ENCODE data around the gene TMEM51. TPM values are rescaled to one million over a fixed set of nuclear protein-coding genes. Genes with fewer than 3 reads are reported as not detected.
A peak's percentile ranks its signal among the peaks of the same experiment; 100 is the strongest.

TMEM51 gene
- total and polyA plus RNA-seq, 2 of the 13 experiments (the other 11 are each of a cell fraction or from before 2014, with no cell fraction given), result 12.2 to 22.3 TPM

DNA sequence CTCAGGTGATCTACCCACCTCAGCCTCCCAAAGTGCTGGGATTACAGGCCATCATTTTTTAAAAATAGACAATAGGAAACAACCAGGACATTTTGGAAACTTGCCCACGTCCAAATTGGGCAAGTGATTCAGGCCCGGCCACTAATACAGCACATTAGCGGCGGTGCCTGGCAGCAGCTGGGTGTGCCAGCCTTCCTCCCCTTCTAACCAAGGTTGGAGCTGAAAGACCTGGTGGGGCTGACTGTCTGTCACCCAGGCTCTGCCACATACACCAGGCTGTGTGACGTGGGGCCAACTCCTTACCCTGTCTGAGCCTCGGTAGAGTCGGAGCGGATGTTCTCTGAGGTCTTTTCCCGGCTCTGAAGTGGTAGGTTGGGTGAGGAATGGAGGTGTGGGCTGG is 29.6 kb upstream of the TMEM51 start:
- in situ Hi-C loops (cut with HindIII; ENCODE audit: extremely low pct_ligation_motif_present, low pct_unique_long_range_greater_than_20kb) (loop anchor here (10.0 kb wide), 1 partner anchor 181 kb away; no protein-coding TSS in a partner anchor), intact Hi-C loops (cut with micrococcal nuclease; ENCODE audit: unreplicated experiment) (no loop called here)
- TF ChIP-seq NFRKB (IDR thresholded peaks at IDR 0.05) (no peak), ZNF768 (CRISPR knock-in tag; IDR thresholded peaks at IDR 0.05) (peak; percentile 62; the same call in 1 of the 2 replicates)
- ATAC-seq (no peak), FAIRE-seq (no peak), DNase-seq (ENCODE audit: low spot score) (no peak)
- H3K4me1 ChIP-seq (ENCODE audit: insufficient read depth, low read length), result no peaks in the 10 kb centered on the region
- no peaks in the 10 kb centered on the region for H3K9me3 ChIP-seq (ENCODE audit: low read length)
- CTCF ChIA-PET (ENCODE audit: low intra/inter-chr PET ratio, low total read pairs), result no interaction called here
- no TSS peak for BruUV-seq (replicated peaks)
- POLR2A ChIA-PET, result no interaction called here
- no peak overlapping the region for H3K4me3 ChIP-seq (replicated peaks in 1 of 3; ENCODE audit: insufficient read depth in 1 of 3, low read depth in 2 of 3, low read length in 3 of 3)
- no peak overlapping the region for H2AFZ ChIP-seq (ENCODE audit: low read length)
- peaks cover 0 to 7% of the 10 kb centered on the region in 2 experiments; a peak in 1 of 5 replicates for H3K36me3 ChIP-seq (replicated peaks in 1 of 2; ENCODE audit: control insufficient read depth in 1 of 2, insufficient read depth in 2 of 2, low read length in 2 of 2)
- 91% methylated on average over 9 of the region's 9 CpGs for WGBS (ENCODE audit: low lambda C conversion rate)
- H3K79me2 ChIP-seq (ENCODE audit: insufficient read depth, low read length), result no peaks in the 10 kb centered on the region
- H3K4me2 ChIP-seq (ENCODE audit: low read depth, low read length), result no peak overlapping the region
- no peak overlapping the region for H3K9ac ChIP-seq (ENCODE audit: insufficient read depth, low read depth, low read length)
- no peaks in the 10 kb centered on the region for H4K20me1 ChIP-seq (ENCODE audit: insufficient read depth, low read length)
- H3K27ac ChIP-seq (ENCODE audit: extremely low read length, insufficient read depth, low read length), result no peak overlapping the region
- no peaks in the 10 kb centered on the region for H3K27me3 ChIP-seq (ENCODE audit: control insufficient read depth in 1 of 2, insufficient read depth in 2 of 2, low read length in 2 of 2)

- Histone ChIP-seq H3K36me3 (replicated peaks in 1 of 2; ENCODE audit: control insufficient read depth in 1 of 2, insufficient read depth in 2 of 2, low read length in 2 of 2) (peaks cover 0 to 7% of the 10 kb centered on the region in 2 experiments; a peak in 1 of 5 replicates), H3K79me2 (ENCODE audit: insufficient read depth, low read length) (no peaks in the 10 kb centered on the region), H3K4me2 (ENCODE audit: low read depth, low read length) (no peak overlapping the region), H2AFZ (ENCODE audit: low read length) (no peak overlapping the region), H3K9ac (ENCODE audit: insufficient read depth, low read depth, low read length) (no peak overlapping the region), H3K9me3 (ENCODE audit: low read length) (no peaks in the 10 kb centered on the region), H4K20me1 (ENCODE audit: insufficient read depth, low read length) (no peaks in the 10 kb centered on the region), H3K27ac (ENCODE audit: extremely low read length, insufficient read depth, low read length) (no peak overlapping the region), H3K27me3 (ENCODE audit: control insufficient read depth in 1 of 2, insufficient read depth in 2 of 2, low read length in 2 of 2) (no peaks in the 10 kb centered on the region), H3K4me1 (ENCODE audit: insufficient read depth, low read length) (no peaks in the 10 kb centered on the region), H3K4me3 (replicated peaks in 1 of 3; ENCODE audit: insufficient read depth in 1 of 3, low read depth in 2 of 3, low read length in 3 of 3) (no peak overlapping the region)
- WGBS (ENCODE audit: low lambda C conversion rate), result 92% methylated on average over 17 of the region's 25 CpGs
- ATAC-seq (no peak), FAIRE-seq (no peak), DNase-seq (ENCODE audit: low spot score) (no peak)
- ChIA-PET CTCF (ENCODE audit: low intra/inter-chr PET ratio, low total read pairs) (no interaction called here), POLR2A (no interaction called here)
- BruUV-seq (replicated peaks), result no TSS peak
- intact Hi-C loops (cut with micrococcal nuclease; ENCODE audit: unreplicated experiment), result no loop called here
- in situ Hi-C loops (cut with HindIII; ENCODE audit: extremely low pct_ligation_motif_present, low pct_unique_long_range_greater_than_20kb), result loop anchor here (5.0 to 10.0 kb wide), 2 partner anchors 148 to 180 kb away; no protein-coding TSS in a partner anchor
- TF ChIP-seq, protein P1, sequence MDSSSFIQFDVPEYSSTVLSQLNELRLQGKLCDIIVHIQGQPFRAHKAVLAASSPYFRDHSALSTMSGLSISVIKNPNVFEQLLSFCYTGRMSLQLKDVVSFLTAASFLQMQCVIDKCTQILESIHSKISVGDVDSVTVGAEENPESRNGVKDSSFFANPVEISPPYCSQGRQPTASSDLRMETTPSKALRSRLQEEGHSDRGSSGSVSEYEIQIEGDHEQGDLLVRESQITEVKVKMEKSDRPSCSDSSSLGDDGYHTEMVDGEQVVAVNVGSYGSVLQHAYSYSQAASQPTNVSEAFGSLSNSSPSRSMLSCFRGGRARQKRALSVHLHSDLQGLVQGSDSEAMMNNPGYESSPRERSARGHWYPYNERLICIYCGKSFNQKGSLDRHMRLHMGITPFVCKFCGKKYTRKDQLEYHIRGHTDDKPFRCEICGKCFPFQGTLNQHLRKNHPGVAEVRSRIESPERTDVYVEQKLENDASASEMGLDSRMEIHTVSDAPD (CRISPR knock-in tag; IDR thresholded peaks at IDR 0.05), result no peak
- TF ChIP-seq, protein P2, sequence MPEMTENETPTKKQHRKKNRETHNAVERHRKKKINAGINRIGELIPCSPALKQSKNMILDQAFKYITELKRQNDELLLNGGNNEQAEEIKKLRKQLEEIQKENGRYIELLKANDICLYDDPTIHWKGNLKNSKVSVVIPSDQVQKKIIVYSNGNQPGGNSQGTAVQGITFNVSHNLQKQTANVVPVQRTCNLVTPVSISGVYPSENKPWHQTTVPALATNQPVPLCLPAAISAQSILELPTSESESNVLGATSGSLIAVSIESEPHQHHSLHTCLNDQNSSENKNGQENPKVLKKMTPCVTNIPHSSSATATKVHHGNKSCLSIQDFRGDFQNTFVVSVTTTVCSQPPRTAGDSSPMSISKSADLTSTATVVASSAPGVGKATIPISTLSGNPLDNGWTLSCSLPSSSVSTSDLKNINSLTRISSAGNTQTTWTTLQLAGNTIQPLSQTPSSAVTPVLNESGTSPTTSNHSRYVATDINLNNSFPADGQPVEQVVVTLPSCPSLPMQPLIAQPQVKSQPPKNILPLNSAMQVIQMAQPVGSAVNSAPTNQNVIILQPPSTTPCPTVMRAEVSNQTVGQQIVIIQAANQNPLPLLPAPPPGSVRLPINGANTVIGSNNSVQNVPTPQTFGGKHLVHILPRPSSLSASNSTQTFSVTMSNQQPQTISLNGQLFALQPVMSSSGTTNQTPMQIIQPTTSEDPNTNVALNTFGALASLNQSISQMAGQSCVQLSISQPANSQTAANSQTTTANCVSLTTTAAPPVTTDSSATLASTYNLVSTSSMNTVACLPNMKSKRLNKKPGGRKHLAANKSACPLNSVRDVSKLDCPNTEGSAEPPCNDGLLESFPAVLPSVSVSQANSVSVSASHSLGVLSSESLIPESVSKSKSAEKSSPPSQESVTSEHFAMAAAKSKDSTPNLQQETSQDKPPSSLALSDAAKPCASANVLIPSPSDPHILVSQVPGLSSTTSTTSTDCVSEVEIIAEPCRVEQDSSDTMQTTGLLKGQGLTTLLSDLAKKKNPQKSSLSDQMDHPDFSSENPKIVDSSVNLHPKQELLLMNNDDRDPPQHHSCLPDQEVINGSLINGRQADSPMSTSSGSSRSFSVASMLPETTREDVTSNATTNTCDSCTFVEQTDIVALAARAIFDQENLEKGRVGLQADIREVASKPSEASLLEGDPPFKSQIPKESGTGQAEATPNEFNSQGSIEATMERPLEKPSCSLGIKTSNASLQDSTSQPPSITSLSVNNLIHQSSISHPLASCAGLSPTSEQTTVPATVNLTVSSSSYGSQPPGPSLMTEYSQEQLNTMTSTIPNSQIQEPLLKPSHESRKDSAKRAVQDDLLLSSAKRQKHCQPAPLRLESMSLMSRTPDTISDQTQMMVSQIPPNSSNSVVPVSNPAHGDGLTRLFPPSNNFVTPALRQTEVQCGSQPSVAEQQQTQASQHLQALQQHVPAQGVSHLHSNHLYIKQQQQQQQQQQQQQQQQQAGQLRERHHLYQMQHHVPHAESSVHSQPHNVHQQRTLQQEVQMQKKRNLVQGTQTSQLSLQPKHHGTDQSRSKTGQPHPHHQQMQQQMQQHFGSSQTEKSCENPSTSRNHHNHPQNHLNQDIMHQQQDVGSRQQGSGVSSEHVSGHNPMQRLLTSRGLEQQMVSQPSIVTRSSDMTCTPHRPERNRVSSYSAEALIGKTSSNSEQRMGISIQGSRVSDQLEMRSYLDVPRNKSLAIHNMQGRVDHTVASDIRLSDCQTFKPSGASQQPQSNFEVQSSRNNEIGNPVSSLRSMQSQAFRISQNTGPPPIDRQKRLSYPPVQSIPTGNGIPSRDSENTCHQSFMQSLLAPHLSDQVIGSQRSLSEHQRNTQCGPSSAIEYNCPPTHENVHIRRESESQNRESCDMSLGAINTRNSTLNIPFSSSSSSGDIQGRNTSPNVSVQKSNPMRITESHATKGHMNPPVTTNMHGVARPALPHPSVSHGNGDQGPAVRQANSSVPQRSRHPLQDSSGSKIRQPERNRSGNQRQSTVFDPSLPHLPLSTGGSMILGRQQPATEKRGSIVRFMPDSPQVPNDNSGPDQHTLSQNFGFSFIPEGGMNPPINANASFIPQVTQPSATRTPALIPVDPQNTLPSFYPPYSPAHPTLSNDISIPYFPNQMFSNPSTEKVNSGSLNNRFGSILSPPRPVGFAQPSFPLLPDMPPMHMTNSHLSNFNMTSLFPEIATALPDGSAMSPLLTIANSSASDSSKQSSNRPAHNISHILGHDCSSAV (CRISPR knock-in tag; IDR thresholded peaks at IDR 0.05; ENCODE audit: borderline replicate concordance), result no peak
- TF ChIP-seq HIVEP1 (CRISPR knock-in tag; IDR thresholded peaks at IDR 0.05) (no peak), ZNF720 (CRISPR knock-in tag; IDR thresholded peaks at IDR 0.05) (no peak), RFX1 (IDR thresholded peaks at IDR 0.05) (no peak), ZBTB7A (CRISPR knock-in tag; IDR thresholded peaks at IDR 0.05) (no peak)
Measured at GRCh38 chr1:15124362-15125100, 29.0 kb upstream of the TMEM51 start.
